Esophagus squamous epithelium (tissue), 4 donors: ENCODE data around the gene ELMO1.

ENCODE experiments used
- CTCF ChIP-seq, 6 experiments: fragments of 450-650 bp in 4 of 6; fragments of 200-600 bp in 2 of 6; sonication (generic) in 2 of 6; IDR thresholded peaks; one replicate each; pipeline ENCODE4 v1.5.1; 2016 to 2019; ENCODE audit warnings: antibody characterized with exemption in 6 of 6, mild to moderate bottlenecking in 4 of 6, moderate library complexity in 4 of 6
- POLR2A ChIP-seq, 4 donors: fragments of 450-650 bp; IDR thresholded peaks; one replicate each; pipeline ENCODE4 v1.6.1; 2017; ENCODE audit warnings: antibody characterized with exemption in 4 of 4, mild to moderate bottlenecking in 4 of 4, moderate library complexity in 3 of 4

- no peak for TF ChIP-seq CTCF (IDR thresholded peaks at IDR 0.05)
- TF ChIP-seq POLR2A (IDR thresholded peaks at IDR 0.05) = no peak
These were observed 9.6 kb downstream of the ELMO1 start for GRCh38 chr7:37438906-37439652.
